Activated naive CD8-positive, alpha-beta T cell treated with anti-CD3 and anti-CD28 coated beads, Interleukin-2, amount 50 U/mL, for 16 hours (primary cell): ENCODE measurements around the gene HORMAD2.
"Not testable (repeated sequence)": the region's sequence is repeated elsewhere in the genome, so short reads cannot be mapped to it uniquely, and the experiment has no call there.

Experiments
- DNase-seq: peaks from one replicate; pipeline ENCODE4 v3.0.0-alpha.2; 2020; ENCODE audit warnings: low read depth, low spot score

Gene HORMAD2

DNA sequence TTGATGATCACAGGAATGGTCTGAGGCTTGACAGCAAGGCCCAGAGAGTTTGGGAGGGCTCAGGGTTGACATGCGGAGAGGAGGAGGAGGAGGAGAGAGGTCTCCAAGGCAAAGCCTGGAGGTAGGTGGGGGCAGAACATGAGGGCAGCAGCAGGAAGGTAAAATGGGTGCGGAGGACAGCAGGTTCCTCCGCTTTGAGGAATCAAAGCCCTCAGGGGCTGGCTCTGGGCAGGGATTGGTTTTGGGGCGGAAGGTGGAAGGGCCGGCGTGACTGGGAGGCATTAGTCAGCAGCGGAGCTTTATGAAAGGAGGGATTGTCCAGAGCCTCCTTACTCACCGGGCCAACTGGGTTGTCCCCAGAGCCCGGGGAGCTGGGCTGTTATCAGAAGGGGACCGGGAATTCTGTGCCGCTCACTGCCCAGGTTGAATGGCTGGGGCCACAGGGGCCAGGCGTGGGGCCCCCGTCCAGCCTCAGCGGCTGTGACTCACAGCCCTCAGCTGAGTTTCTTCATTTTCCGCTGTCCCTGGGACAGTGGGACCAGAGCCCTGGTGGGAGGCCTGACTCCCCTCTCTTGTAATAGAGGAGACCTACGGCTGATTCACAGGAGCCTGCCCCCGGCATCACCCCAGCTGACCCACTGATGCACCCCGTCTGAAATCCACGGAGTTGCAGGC is 130.1 kb downstream of the HORMAD2 start:
- DNase-seq, result no peak

GRCh38 chr22:30211124-30211820 is 131.0 kb downstream of the HORMAD2 start:
- no peak for DNase-seq

DNA sequence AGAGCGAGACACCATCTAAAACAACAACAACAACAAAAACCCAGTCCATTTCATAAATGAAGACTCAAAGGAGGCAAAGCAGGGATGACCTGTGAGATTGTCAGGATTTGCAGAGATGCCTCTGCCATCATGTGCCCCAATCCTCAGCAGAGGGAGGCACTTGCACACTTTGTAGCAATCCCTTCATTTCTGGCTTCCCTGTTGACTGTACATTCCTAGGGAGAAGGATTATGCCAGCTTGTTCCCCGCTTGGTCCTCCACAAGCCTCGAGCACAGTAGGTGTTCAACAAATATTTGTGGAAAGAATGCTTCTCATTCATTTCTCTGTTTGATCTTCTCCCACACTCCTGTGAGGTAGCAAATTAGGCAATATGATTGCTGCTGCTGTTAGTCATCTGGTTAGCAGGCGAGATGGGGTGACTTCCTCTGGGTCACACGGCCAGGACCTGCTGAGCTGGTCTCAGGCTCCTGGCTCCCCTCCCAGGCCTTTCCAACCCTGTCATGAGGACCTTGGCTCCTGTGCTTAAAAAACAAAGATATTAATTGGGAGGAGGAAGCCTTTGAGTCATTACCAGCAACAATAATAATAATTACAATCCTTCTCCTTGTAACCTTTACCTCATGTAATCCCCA is 132.2 kb downstream of the HORMAD2 start:
- no peak for DNase-seq

DNA sequence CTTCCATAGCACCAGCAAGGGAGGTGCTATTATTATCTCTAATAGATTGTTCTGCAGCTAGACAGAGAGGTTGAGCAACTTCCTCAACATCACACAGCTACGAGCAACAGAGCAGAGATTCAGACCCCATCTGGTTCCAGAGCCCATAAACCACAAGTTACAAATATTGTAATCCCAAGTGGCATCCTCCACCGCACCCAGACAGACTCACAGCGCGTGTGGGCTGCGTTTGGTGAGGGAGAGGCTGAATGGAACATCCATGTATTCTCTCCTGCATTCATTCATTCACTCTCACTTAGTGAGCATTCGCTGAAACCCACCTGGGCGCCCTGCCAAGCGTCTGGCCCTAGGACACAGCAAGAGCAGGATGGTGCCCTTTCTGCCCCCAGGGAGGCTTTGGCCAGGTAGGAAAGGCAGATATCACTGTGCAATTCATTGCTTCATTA is 132.8 kb downstream of the HORMAD2 start:
- DNase-seq, result no peak

- no peak for DNase-seq
Observed at GRCh38 chr22:30214703-30215407, 134.6 kb downstream of the HORMAD2 start.

DNA sequence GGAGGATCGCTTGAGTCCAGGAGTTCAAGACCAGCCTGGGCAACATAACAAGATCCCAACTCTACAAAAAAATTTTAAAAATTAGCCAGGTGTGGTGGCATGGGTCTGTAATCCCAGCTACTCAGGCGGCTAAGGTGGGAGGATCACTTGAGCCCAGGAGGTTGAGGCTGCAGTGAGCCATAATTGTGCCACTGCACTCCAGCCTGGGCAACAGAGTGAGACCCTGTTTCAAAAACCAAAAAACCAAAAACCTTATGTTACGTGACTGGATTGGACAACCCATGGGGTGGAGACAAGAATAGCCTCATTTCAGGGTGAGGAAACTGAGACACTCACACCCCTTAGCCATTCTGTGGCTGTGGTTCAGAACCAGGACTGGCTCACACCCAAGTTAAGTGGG is 136.0 kb downstream of the HORMAD2 start:
- DNase-seq, result not testable (repeated sequence)

- no peak for DNase-seq
Observed at GRCh38 chr22:30216710-30217109, 136.4 kb downstream of the HORMAD2 start.

DNA sequence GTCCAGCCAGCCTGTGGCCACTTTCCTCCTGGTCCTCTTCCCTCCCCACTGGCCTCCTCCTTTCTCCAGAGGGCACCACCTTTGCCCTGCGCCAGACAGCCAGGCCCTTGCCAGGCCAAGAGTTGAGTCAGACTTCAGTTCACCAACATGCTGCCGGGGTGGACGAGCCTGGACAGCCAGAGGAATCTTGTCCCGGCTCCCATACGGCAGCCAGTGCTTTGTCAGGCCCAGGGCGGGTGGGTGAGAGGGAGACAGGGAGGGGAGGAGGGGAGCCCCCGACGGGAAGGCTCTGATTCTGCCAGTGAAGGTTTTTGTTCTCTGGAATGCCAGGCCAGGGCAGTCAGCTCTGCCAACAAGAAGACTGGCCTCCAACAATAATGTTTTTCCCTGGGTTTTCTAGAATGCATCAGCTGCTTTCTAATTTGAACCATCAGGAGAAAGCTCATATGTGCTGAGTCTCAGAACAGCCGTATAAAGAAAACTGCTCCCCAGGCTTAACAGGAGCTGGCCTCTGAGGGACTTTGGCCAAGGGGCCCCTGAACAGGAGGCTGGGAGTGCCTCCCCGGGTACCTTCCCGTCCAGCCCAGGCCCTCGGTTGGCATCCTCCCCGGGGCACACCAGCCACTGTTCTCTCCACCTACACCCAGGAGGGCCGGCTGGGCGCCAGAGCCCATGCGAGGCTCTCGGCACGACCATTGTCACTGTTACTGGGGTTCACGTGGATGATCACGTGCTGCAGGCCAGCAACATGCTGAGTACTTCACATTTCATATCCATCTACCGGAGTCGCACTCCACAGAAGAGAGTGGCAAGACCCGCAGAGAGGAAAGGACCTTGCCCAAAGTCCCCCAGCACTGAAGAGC is 137.7 kb downstream of the HORMAD2 start:
- DNase-seq, result no peak

- DNase-seq, result no peak
Observed at GRCh38 chr22:30219049-30219654, 138.9 kb downstream of the HORMAD2 start.

GRCh38 chr22:30219668-30220278 is 139.5 kb downstream of the HORMAD2 start:
- DNase-seq, result no peak

- DNase-seq, result no peak
Observed at GRCh38 chr22:30220338-30221012, 140.2 kb downstream of the HORMAD2 start.

GRCh38 chr22:30221121-30221992 is 141.1 kb downstream of the HORMAD2 start:
- no peak for DNase-seq

- no peak for DNase-seq
Observed at GRCh38 chr22:30222321-30222720, 142.1 kb downstream of the HORMAD2 start.

DNA sequence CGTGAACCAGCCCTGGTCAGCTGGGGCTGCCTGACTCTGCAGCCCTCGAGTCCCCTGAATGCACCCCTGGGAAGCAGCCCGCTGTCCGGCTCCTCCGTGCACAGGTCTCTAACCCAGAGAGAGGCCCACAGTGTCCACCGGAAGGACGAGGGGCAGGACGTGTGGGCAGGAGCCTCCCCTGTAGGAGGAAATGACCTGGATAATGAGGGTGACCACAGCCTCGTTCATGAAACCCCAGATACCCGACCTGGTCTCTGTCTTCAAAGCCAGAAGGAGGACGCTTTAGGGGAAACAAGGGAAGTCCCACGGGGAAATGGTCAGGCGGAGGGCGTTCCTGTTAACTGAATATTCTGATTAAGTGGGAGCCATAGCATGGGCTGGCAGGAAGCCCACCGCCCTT is 143.0 kb downstream of the HORMAD2 start:
- DNase-seq, result no peak

GRCh38 chr22:30224161-30224857 is 144.0 kb downstream of the HORMAD2 start:
- DNase-seq, result no peak

DNA sequence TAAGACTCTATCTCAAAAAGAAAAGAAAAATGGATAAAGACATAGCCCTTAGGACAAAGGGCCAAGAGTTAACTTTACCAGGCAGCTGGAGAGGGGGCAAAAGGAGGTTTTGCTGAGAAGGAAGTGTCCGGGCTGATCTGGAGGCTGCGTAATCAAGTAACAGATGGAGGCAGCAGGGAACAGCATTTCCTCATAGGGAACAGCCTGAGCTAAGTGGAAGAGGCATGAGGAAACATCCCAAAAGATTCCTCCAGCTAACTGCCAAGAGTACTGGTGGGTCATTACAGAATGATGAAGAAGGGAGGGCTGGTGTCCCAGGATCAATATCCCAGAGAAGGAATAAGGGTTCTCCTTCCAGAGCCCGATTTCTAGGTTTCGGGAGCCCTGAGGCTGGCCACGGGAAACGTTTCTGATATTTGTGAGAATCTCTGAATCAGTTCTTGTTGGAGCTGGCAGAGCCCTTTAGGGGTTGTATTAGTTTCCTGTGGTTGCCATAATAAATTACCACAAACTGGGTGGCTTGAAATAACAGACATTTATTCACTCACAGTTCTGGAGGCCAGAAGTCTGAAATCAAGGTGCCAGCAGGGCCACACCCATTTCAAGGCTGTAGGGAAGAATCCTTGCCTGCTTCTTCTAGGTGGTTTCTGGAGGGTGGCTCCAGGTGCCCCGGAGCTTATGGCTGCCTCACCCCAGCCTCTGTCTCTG is 145.1 kb downstream of the HORMAD2 start:
- DNase-seq, result no peak

DNA sequence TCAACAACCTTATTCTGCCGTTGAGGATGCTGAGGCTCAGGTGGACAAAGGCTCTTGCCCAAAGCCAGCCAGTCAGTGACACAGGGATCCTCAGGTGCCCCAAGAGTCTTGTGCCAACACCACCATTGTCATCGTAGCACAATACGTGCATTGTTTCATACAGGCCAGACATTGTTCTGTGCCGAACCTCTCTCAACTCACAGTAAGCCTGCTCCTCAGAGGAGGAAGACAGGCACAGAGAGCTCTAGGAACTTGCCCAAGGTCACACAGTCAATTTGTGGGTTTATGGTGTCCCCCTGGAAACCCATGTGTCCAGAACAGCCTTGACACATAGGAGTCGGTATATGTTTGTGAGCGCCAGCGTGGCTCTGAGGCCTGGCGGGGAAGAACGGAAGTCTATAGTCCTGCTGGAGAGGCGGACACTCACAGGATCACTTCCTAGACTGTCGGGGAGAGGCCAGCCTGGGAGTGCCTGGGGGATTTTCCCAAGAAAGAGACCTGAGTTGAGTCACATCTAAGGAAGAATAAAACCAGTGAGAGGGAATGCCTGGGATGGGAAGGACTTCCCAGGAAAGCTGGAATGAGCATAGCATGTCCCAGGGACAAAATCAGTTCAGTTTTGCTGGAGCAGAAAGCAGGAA is 146.0 kb downstream of the HORMAD2 start:
- DNase-seq, result no peak
